HG02642 (cell line): Measurements from ENCODE around the gene COL8A1.
A peak's percentile ranks its signal among the peaks of the same experiment; 100 is the strongest.
"Not testable (repeated sequence)": the region's sequence is repeated elsewhere in the genome, so short reads cannot be mapped to it uniquely, and the experiment has no call there.

Experiments used
- ATAC-seq: cut with Tn5 transposase; IDR thresholded peaks from one replicate; pipeline ENCODE4 v1.9.1; 2021; ENCODE audit warnings: mild to moderate bottlenecking; ENCODE audit not compliant: unreplicated experiment, poor library complexity

Gene COL8A1

GRCh38 chr3:99638167-99638948 is at the start of gene COL8A1:
Gene COL8A1, plus strand, starts transcription at chr3:99638594. Its CDS starts 152,089 bp downstream, at chr3:99790683.
- no peak for ATAC-seq

GRCh38 chr3:99589168-99589567 is 49.2 kb upstream of the COL8A1 start:
- not testable (repeated sequence) for ATAC-seq

DNA sequence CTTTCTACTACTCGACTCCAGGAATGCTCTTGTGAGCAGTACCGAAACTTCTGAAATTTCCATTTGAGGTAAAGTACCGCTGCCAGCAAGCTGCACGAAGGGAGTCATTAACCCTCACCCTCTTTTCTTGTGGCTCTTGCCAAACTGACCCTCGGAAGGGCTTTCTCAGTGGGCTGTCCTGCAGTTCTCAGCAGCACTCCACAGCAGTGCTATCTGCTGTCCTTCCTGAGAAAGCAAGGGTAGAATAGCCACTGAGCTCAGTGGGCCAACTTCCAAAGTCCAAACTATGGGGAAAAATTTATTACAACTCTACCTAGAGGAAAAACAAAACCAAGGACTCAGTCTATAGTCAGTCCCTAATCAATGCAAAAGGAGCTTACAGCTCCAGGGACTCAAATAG is 38.5 kb upstream of the COL8A1 start:
- no peak for ATAC-seq

- ATAC-seq = no peak
Measured at GRCh38 chr3:99601515-99601914, 36.9 kb upstream of the COL8A1 start.

DNA sequence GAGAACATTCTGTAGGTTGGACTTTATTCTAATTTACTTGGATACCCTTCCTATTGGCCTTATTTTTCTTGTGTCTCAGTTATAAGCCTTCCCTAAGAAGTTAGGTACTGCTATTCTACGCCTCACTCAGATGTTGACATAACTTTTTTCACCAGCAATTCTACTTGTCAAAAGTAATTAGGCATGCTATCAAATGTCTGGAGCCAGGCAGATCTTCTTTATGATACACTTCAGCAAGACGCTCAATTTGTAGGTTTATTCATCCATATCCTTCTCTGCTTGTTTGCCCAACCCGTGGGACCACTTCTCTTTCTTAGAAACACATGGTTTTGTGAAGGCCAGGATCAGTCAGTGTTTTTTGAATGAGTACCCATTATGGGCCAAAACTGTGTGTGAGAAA is 36.2 kb upstream of the COL8A1 start:
- ATAC-seq = no peak

DNA sequence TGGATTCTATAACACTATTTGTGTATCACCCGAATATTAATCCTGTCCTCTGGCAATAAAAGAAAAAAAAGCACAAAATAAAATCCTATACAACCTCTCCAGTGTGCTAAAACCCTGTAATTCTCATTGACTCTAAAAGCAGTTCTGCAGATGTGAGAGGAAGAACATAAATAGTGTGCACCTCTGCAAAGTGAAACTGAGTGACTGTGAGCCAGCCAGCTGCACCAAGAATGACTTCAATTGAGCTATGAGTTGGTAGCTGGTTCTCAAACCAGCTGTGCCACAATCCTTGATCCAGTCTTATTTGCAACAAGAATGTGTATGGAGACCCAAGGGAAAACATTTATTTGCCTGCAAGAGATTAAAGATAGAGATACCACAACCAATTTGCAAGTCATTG is 31.2 kb upstream of the COL8A1 start:
- no peak for ATAC-seq

GRCh38 chr3:99614768-99615167 is 23.6 kb upstream of the COL8A1 start:
- no peak for ATAC-seq

DNA sequence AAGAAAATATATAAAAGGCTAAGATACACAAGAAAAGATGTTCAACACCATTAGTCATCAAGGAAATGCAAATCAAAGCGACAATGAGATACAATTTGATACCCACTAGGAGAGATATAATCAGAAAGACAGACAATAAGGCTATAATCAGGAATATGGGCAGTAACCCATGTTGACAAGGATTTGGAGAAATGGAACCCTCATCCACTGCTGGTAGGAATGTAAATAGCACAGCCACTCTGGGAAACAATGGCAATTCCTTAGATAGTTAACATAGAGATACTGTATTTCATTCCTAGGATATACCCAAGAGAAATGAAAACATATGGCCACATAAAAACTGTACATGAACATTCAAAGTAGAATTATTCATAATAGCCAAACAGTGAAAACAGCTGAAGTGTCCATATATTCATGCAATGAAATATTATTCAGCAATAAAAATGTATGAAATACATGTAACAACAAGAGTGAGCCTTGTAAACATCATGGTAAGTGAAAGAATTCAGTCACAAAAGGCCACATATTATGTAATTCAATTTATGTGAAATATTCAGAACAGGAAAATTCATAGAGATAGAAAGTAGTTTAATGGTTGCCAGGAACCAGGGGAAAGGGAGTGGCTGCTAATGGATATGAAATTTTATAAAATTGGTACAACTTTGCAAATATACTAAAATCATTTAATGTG is 18.2 kb upstream of the COL8A1 start:
- ATAC-seq = no peak

DNA sequence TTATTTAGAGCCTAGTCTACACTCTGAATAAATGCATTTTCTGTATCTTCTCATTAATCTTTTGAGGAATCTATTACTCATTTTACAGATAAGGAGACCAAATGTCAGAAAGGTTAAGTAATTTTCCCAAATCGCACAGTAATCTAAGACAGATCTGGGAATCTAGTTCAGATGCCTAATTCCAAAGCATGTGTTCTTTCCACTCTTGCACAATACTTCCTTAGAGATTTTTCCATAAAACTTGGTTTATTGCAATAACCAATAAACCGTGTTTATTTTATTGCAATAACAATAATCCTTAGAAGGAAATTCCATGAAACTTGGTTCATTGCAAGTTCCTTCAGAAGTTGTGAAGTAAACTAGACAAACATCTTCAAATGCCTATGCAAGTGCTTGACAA is 17.4 kb upstream of the COL8A1 start:
- ATAC-seq = no peak

GRCh38 chr3:99624496-99625236 is 13.7 kb upstream of the COL8A1 start:
- ATAC-seq = no peak

- ATAC-seq = no peak
Measured at GRCh38 chr3:99625237-99625622, 13.2 kb upstream of the COL8A1 start.

- no peak for ATAC-seq
Measured at GRCh38 chr3:99625643-99626416, 12.6 kb upstream of the COL8A1 start.

GRCh38 chr3:99626417-99626788 is 12.0 kb upstream of the COL8A1 start:
- peak; percentile 61 for ATAC-seq

- ATAC-seq = peak; percentile 12
Measured at GRCh38 chr3:99627062-99627826, 11.2 kb upstream of the COL8A1 start.

GRCh38 chr3:99630815-99631214 is 7.6 kb upstream of the COL8A1 start:
- ATAC-seq = no peak

- peak; percentile 51 for ATAC-seq
Measured at GRCh38 chr3:99633887-99634558, 4.4 kb upstream of the COL8A1 start.

- ATAC-seq = no peak
Measured at GRCh38 chr3:99634881-99635280, 3.5 kb upstream of the COL8A1 start.

- ATAC-seq = no peak
Measured at GRCh38 chr3:99635348-99635747, 3.0 kb upstream of the COL8A1 start.

DNA sequence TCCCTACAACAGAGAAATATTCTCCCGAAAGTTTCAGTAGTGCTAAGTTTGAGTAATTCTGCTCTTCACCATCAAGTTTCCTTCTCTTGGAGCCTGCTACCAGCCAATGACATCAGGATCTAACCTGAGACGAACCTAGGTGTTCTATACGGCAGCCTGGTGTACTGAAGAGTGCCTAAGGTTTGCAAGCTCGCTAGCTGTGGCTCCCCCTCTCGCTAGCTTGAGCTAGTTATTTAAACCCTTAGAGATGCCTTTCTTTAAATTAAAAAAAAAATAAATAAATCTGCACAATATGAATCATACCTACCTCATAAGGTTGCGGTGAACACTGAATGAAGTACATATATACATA is 1.4 kb upstream of the COL8A1 start:
- ATAC-seq = no peak
